ENCODE results near the gene SLC36A1.
"Not testable (repeated sequence)": the region's sequence is repeated elsewhere in the genome, so short reads cannot be mapped to it uniquely, and the experiment has no call there.

The SLC36A1 gene

GRCh38 chr5:151483176-151483575 lies 35.8 kb downstream of the SLC36A1 start:
- DNase-seq (ENCODE audit: low read depth in 1 of 2, low spot score in 1 of 2) = no peak

GRCh38 chr5:151483647-151484046 lies 36.2 kb downstream of the SLC36A1 start:
- no peak for DNase-seq (ENCODE audit: low read depth in 1 of 2, low spot score in 1 of 2)

GRCh38 chr5:151487544-151487943 lies 40.1 kb downstream of the SLC36A1 start:
- no peak for DNase-seq (ENCODE audit: low read depth in 1 of 2, low spot score in 1 of 2)

GRCh38 chr5:151490627-151491026 lies 43.2 kb downstream of the SLC36A1 start:
- no peak for DNase-seq (ENCODE audit: low read depth in 1 of 2, low spot score in 1 of 2)

GRCh38 chr5:151491062-151491461 lies 43.7 kb downstream of the SLC36A1 start:
- DNase-seq (ENCODE audit: low read depth in 1 of 2, low spot score in 1 of 2) = no peak

- no peak for DNase-seq (ENCODE audit: low read depth in 1 of 2, low spot score in 1 of 2)
Observed at GRCh38 chr5:151492729-151493128, 45.3 kb downstream of the SLC36A1 start.

- DNase-seq (ENCODE audit: low read depth in 1 of 2, low spot score in 1 of 2) = no peak
Observed at GRCh38 chr5:151493665-151494064, 46.3 kb downstream of the SLC36A1 start.

GRCh38 chr5:151495320-151495719 lies 47.9 kb downstream of the SLC36A1 start:
- no peak for DNase-seq (ENCODE audit: low read depth in 1 of 2, low spot score in 1 of 2)

- no peak for DNase-seq (ENCODE audit: low read depth in 1 of 2, low spot score in 1 of 2)
Observed at GRCh38 chr5:151496041-151496484, 48.7 kb downstream of the SLC36A1 start.

GRCh38 chr5:151497391-151498002 lies 50.1 kb downstream of the SLC36A1 start:
- no peak for DNase-seq (ENCODE audit: low read depth in 1 of 2, low spot score in 1 of 2)

GRCh38 chr5:151498395-151499155 lies 51.2 kb downstream of the SLC36A1 start:
- DNase-seq (ENCODE audit: low read depth in 1 of 2, low spot score in 1 of 2) = no peak

- no peak for DNase-seq (ENCODE audit: low read depth in 1 of 2, low spot score in 1 of 2)
Observed at GRCh38 chr5:151499501-151500035, 52.2 kb downstream of the SLC36A1 start.

GRCh38 chr5:151504006-151504405 lies 56.6 kb downstream of the SLC36A1 start:
- no peak for DNase-seq (ENCODE audit: low read depth in 1 of 2, low spot score in 1 of 2)

- DNase-seq (ENCODE audit: low read depth in 1 of 2, low spot score in 1 of 2) = not testable (repeated sequence)
Observed at GRCh38 chr5:151508308-151508707, 60.9 kb downstream of the SLC36A1 start.

- DNase-seq (ENCODE audit: low read depth in 1 of 2, low spot score in 1 of 2) = no peak
Observed at GRCh38 chr5:151509231-151509630, 61.8 kb downstream of the SLC36A1 start.

GRCh38 chr5:151509836-151510235 lies 62.4 kb downstream of the SLC36A1 start:
- no peak for DNase-seq (ENCODE audit: low read depth in 1 of 2, low spot score in 1 of 2)

GRCh38 chr5:151517122-151517920 lies 69.9 kb downstream of the SLC36A1 start:
- no peak for DNase-seq (ENCODE audit: low read depth in 1 of 2, low spot score in 1 of 2)

GRCh38 chr5:151520294-151520693 lies 72.9 kb downstream of the SLC36A1 start:
- no peak for DNase-seq (ENCODE audit: low read depth in 1 of 2, low spot score in 1 of 2)

- no peak for DNase-seq (ENCODE audit: low read depth in 1 of 2, low spot score in 1 of 2)
Observed at GRCh38 chr5:151522226-151522625, 74.8 kb downstream of the SLC36A1 start.

GRCh38 chr5:151523335-151523734 lies 75.9 kb downstream of the SLC36A1 start:
- DNase-seq (ENCODE audit: low read depth in 1 of 2, low spot score in 1 of 2) = no peak

GRCh38 chr5:151528153-151528552 lies 80.8 kb downstream of the SLC36A1 start:
- no peak for DNase-seq (ENCODE audit: low read depth in 1 of 2, low spot score in 1 of 2)

GRCh38 chr5:151528996-151529395 lies 81.6 kb downstream of the SLC36A1 start:
- DNase-seq (ENCODE audit: low read depth in 1 of 2, low spot score in 1 of 2) = no peak
